T-helper 17 cell (primary cell): ENCODE data around the gene EIF4EBP2. TPM values are rescaled to one million over a fixed set of nuclear protein-coding genes. Genes with fewer than 3 reads are reported as not detected.

Source experiments
- ATAC-seq: fragments of 150-1000 bp; cut with Tn5 transposase; 2 replicates; pipeline ENCODE4 v1.10.0; 2021; ENCODE audit warnings: mild to moderate bottlenecking, moderate library complexity
- DNase-seq, 3 donors: peaks; one replicate each; pipeline versions ENCODE4 v3.0.0 to v3.0.0-alpha.2; 2020 to 2021
- H3K9me3 ChIP-seq: one replicate; pipeline ENCODE4 v1.7.0; 2013; ENCODE audit warnings: low read length, mild to moderate bottlenecking; ENCODE audit not compliant: control insufficient read depth, poor library complexity, severe bottlenecking
- H3K27ac Mint-ChIP-seq: one replicate; pipeline ENCODE4 v1.8.0; 2022; ENCODE audit warnings: mild to moderate bottlenecking, moderate library complexity, mixed read lengths
- H3K27me3 Mint-ChIP-seq: one replicate; pipeline ENCODE4 v1.8.0; 2022; ENCODE audit warnings: mixed read lengths
- H3K36me3 Mint-ChIP-seq: one replicate; pipeline ENCODE4 v1.8.0; 2022; ENCODE audit warnings: low read depth, mixed read lengths
- H3K4me1 Mint-ChIP-seq: one replicate; pipeline ENCODE4 v1.8.0; 2022; ENCODE audit warnings: mild to moderate bottlenecking, mixed read lengths
- H3K4me3 Mint-ChIP-seq: one replicate; pipeline ENCODE4 v1.8.0; 2022; ENCODE audit warnings: mild to moderate bottlenecking, moderate library complexity, mixed read lengths
- total RNA-seq, 4 donors: library from RNA in 2 of 4; stranded (reverse) in 2 of 4; gene quantifications; one replicate each; pipeline ENCODE4 v1.2.3 and lab custom pipeline; 2022 to 2026

Gene EIF4EBP2
- total RNA-seq, 2 donors from 2014 or later, result 44.2 to 49.5 TPM

- Mint-ChIP-seq H3K27me3 (peaks cover 9% of the 10 kb centered on the region), H3K27ac (no peak overlapping the region)
- ATAC-seq, result no peak
Observed at GRCh38 chr10:70396140-70396539, 7.8 kb upstream of the EIF4EBP2 start.

GRCh38 chr10:70399177-70399576 lies 4.8 kb upstream of the EIF4EBP2 start:
- Mint-ChIP-seq H3K4me3 (no peak overlapping the region), H3K27me3 (no peaks in the 10 kb centered on the region), H3K27ac (no peak overlapping the region), H3K4me1 (peaks cover 3% of the 10 kb centered on the region), H3K36me3 (no peaks in the 10 kb centered on the region)
- DNase-seq (no peak), ATAC-seq (no peak)
- H3K9me3 ChIP-seq, result no peaks in the 10 kb centered on the region

More at GRCh38 chr10:70396140-70396539, 7.8 kb upstream of the EIF4EBP2 start:
- no peaks in the 10 kb centered on the region for H3K9me3 ChIP-seq
- DNase-seq, result no peak
- H3K4me1 Mint-ChIP-seq, result peaks cover 3% of the 10 kb centered on the region
- H3K36me3 Mint-ChIP-seq, result peaks cover 5% of the 10 kb centered on the region
- no peak overlapping the region for H3K4me3 Mint-ChIP-seq

GRCh38 chr10:70403483-70404035 lies 386 bp upstream of the EIF4EBP2 start:
- H3K9me3 ChIP-seq, result no peaks in the 10 kb centered on the region
- H3K27ac Mint-ChIP-seq, result peak overlapping the region; percentile 97
- H3K27me3 Mint-ChIP-seq, result no peaks in the 10 kb centered on the region
- peaks cover 27% of the 10 kb centered on the region for H3K4me1 Mint-ChIP-seq
- peaks cover 3% of the 10 kb centered on the region for H3K36me3 Mint-ChIP-seq
- H3K4me3 Mint-ChIP-seq, result peak overlapping the region; percentile 98
- DNase-seq (no peak), ATAC-seq (no peak)

GRCh38 chr10:70404787-70405036 lies 767 bp downstream of the EIF4EBP2 start:
- H3K27me3 Mint-ChIP-seq, result no peaks in the 10 kb centered on the region
- H3K9me3 ChIP-seq, result no peaks in the 10 kb centered on the region
- ATAC-seq (no peak), DNase-seq (no peak)
- peak overlapping the region; percentile 97 for H3K27ac Mint-ChIP-seq
- H3K4me1 Mint-ChIP-seq, result peaks cover 37% of the 10 kb centered on the region
- peak overlapping the region; percentile 98 for H3K4me3 Mint-ChIP-seq
- H3K36me3 Mint-ChIP-seq, result peaks cover 4% of the 10 kb centered on the region

- H3K36me3 Mint-ChIP-seq, result peaks cover 5% of the 10 kb centered on the region
- DNase-seq, result no peak
- H3K4me3 Mint-ChIP-seq, result peak overlapping the region; percentile 98
- H3K27me3 Mint-ChIP-seq, result no peaks in the 10 kb centered on the region
- H3K9me3 ChIP-seq, result no peaks in the 10 kb centered on the region
- H3K27ac Mint-ChIP-seq, result peak overlapping the region; percentile 97
- ATAC-seq, result peak; percentile 33
- peaks cover 38% of the 10 kb centered on the region for H3K4me1 Mint-ChIP-seq
Observed at GRCh38 chr10:70405037-70405824, 1.3 kb downstream of the EIF4EBP2 start.

- ATAC-seq (no peak), DNase-seq (no peak)
- H3K9me3 ChIP-seq, result no peaks in the 10 kb centered on the region
- H3K27me3 Mint-ChIP-seq, result no peaks in the 10 kb centered on the region
- peaks cover 2% of the 10 kb centered on the region for H3K36me3 Mint-ChIP-seq
- H3K4me3 Mint-ChIP-seq, result peak overlapping the region; percentile 0
- H3K4me1 Mint-ChIP-seq, result peaks cover 46% of the 10 kb centered on the region
- peak overlapping the region; percentile 12 for H3K27ac Mint-ChIP-seq
Observed at GRCh38 chr10:70409772-70410171, 5.8 kb downstream of the EIF4EBP2 start.

GRCh38 chr10:70410608-70411007 lies 6.7 kb downstream of the EIF4EBP2 start:
- Mint-ChIP-seq H3K27ac (peak overlapping the region; percentile 12), H3K4me1 (peaks cover 43% of the 10 kb centered on the region), H3K4me3 (no peak overlapping the region), H3K27me3 (no peaks in the 10 kb centered on the region), H3K36me3 (peaks cover 2% of the 10 kb centered on the region)
- H3K9me3 ChIP-seq, result no peaks in the 10 kb centered on the region
- no peak for ATAC-seq
- DNase-seq, result no peak

- Mint-ChIP-seq H3K4me3 (no peak overlapping the region), H3K27me3 (no peaks in the 10 kb centered on the region), H3K27ac (no peak overlapping the region), H3K36me3 (peaks cover 2% of the 10 kb centered on the region), H3K4me1 (peaks cover 35% of the 10 kb centered on the region)
- no peaks in the 10 kb centered on the region for H3K9me3 ChIP-seq
- DNase-seq, result no peak
- no peak for ATAC-seq
Observed at GRCh38 chr10:70412356-70412755, 8.4 kb downstream of the EIF4EBP2 start.

GRCh38 chr10:70417568-70417967 lies 13.6 kb downstream of the EIF4EBP2 start:
- H3K27me3 Mint-ChIP-seq, result no peaks in the 10 kb centered on the region
- peaks cover 2% of the 10 kb centered on the region for H3K36me3 Mint-ChIP-seq
- H3K4me1 Mint-ChIP-seq, result peaks cover 21% of the 10 kb centered on the region
- DNase-seq (no peak), ATAC-seq (no peak)
- no peaks in the 10 kb centered on the region for H3K9me3 ChIP-seq
- H3K4me3 Mint-ChIP-seq, result no peak overlapping the region
- H3K27ac Mint-ChIP-seq, result no peak overlapping the region

GRCh38 chr10:70418229-70418628 lies 14.3 kb downstream of the EIF4EBP2 start:
- DNase-seq (no peak), ATAC-seq (no peak)
- peaks cover 23% of the 10 kb centered on the region for H3K4me1 Mint-ChIP-seq
- H3K9me3 ChIP-seq, result no peaks in the 10 kb centered on the region
- H3K4me3 Mint-ChIP-seq, result no peak overlapping the region
- peaks cover 7% of the 10 kb centered on the region for H3K36me3 Mint-ChIP-seq
- H3K27me3 Mint-ChIP-seq, result no peaks in the 10 kb centered on the region
- no peak overlapping the region for H3K27ac Mint-ChIP-seq

- no peak overlapping the region for H3K4me3 Mint-ChIP-seq
- H3K9me3 ChIP-seq, result no peaks in the 10 kb centered on the region
- no peaks in the 10 kb centered on the region for H3K27me3 Mint-ChIP-seq
- peak overlapping the region; percentile 79 for H3K27ac Mint-ChIP-seq
- ATAC-seq, result no peak
- DNase-seq, result no peak
- H3K36me3 Mint-ChIP-seq, result peaks cover 8% of the 10 kb centered on the region
- H3K4me1 Mint-ChIP-seq, result peaks cover 23% of the 10 kb centered on the region
Observed at GRCh38 chr10:70418713-70419112, 14.8 kb downstream of the EIF4EBP2 start.

GRCh38 chr10:70424320-70424719 lies 20.4 kb downstream of the EIF4EBP2 start:
- peaks cover 11% of the 10 kb centered on the region for H3K36me3 Mint-ChIP-seq

GRCh38 chr10:70425096-70425495 lies 21.2 kb downstream of the EIF4EBP2 start:
- Mint-ChIP-seq H3K4me1 (peaks cover 26% of the 10 kb centered on the region), H3K27me3 (no peaks in the 10 kb centered on the region), H3K36me3 (peaks cover 11% of the 10 kb centered on the region), H3K27ac (peak overlapping the region; percentile 69), H3K4me3 (no peak overlapping the region)
- ATAC-seq (no peak), DNase-seq (no peak)
- H3K9me3 ChIP-seq, result no peaks in the 10 kb centered on the region

More at GRCh38 chr10:70424320-70424719, 20.4 kb downstream of the EIF4EBP2 start:
- H3K9me3 ChIP-seq, result no peaks in the 10 kb centered on the region
- H3K27me3 Mint-ChIP-seq, result no peaks in the 10 kb centered on the region
- H3K27ac Mint-ChIP-seq, result peak overlapping the region; percentile 69
- no peak for DNase-seq
- H3K4me3 Mint-ChIP-seq, result no peak overlapping the region
- H3K4me1 Mint-ChIP-seq, result peaks cover 26% of the 10 kb centered on the region
- no peak for ATAC-seq

- Mint-ChIP-seq H3K4me3 (no peak overlapping the region), H3K27me3 (no peaks in the 10 kb centered on the region), H3K36me3 (peaks cover 11% of the 10 kb centered on the region), H3K4me1 (peaks cover 33% of the 10 kb centered on the region), H3K27ac (peak overlapping the region; percentile 69)
- DNase-seq, result no peak
- ATAC-seq, result no peak
- H3K9me3 ChIP-seq, result no peaks in the 10 kb centered on the region
Observed at GRCh38 chr10:70426823-70427222, 22.9 kb downstream of the EIF4EBP2 start.
